ENCODE data around the gene ETV2.

DNA sequence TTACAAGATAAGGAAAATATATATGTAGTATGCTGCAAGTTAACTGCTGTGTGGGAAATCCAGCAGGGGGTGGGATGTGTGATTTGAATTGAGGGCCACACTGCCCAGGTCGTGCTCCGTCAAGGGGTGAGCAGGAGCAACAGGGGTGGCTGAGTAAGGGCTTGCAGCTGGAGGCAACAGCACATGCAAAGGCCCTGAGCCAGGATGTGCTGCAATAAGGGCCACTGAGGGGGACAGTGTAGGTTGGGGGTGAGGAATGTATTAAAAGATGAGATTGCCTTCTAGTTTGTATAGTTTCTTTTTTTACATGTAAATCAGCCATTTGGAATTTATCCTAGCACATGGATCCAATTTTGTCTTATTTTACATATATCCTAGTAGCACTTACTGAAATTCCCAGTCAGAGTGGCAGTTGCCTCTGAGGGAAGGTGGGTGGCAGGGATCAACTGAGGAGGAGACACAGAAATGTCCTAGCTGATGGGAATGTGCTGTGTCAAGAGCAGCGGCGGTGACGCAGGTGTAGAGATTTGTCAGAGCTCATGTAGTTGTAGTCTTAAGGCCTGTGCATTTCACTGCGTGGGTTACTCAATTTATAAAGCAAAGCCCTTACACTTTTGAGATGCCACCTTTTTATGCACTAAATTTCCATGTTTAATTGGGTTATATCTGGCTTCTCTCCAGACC, 18.1 kb upstream of the ETV2 start:
- TF ChIP-seq, protein P1, sequence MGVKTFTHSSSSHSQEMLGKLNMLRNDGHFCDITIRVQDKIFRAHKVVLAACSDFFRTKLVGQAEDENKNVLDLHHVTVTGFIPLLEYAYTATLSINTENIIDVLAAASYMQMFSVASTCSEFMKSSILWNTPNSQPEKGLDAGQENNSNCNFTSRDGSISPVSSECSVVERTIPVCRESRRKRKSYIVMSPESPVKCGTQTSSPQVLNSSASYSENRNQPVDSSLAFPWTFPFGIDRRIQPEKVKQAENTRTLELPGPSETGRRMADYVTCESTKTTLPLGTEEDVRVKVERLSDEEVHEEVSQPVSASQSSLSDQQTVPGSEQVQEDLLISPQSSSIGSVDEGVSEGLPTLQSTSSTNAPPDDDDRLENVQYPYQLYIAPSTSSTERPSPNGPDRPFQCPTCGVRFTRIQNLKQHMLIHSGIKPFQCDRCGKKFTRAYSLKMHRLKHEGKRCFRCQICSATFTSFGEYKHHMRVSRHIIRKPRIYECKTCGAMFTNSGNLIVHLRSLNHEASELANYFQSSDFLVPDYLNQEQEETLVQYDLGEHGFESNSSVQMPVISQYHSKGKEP (tag by site-specific recombination; IDR thresholded peaks at IDR 0.05): no peak
- TF ChIP-seq, protein P2, sequence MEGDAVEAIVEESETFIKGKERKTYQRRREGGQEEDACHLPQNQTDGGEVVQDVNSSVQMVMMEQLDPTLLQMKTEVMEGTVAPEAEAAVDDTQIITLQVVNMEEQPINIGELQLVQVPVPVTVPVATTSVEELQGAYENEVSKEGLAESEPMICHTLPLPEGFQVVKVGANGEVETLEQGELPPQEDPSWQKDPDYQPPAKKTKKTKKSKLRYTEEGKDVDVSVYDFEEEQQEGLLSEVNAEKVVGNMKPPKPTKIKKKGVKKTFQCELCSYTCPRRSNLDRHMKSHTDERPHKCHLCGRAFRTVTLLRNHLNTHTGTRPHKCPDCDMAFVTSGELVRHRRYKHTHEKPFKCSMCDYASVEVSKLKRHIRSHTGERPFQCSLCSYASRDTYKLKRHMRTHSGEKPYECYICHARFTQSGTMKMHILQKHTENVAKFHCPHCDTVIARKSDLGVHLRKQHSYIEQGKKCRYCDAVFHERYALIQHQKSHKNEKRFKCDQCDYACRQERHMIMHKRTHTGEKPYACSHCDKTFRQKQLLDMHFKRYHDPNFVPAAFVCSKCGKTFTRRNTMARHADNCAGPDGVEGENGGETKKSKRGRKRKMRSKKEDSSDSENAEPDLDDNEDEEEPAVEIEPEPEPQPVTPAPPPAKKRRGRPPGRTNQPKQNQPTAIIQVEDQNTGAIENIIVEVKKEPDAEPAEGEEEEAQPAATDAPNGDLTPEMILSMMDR (tag by site-specific recombination; IDR thresholded peaks at IDR 0.05): no peak
- TF ChIP-seq, protein P3, sequence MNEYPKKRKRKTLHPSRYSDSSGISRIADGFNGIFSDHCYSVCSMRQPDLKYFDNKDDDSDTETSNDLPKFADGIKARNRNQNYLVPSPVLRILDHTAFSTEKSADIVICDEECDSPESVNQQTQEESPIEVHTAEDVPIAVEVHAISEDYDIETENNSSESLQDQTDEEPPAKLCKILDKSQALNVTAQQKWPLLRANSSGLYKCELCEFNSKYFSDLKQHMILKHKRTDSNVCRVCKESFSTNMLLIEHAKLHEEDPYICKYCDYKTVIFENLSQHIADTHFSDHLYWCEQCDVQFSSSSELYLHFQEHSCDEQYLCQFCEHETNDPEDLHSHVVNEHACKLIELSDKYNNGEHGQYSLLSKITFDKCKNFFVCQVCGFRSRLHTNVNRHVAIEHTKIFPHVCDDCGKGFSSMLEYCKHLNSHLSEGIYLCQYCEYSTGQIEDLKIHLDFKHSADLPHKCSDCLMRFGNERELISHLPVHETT (tag by site-specific recombination; IDR thresholded peaks at IDR 0.05): no peak
- TF ChIP-seq ZNF510 (tag by site-specific recombination; IDR thresholded peaks at IDR 0.05; ENCODE audit: insufficient replicate concordance) (no peak), KLF8 (tag by site-specific recombination; IDR thresholded peaks at IDR 0.05) (no peak), ZNF146 (tag by site-specific recombination; IDR thresholded peaks at IDR 0.05) (no peak), ZSCAN30 (tag by site-specific recombination; IDR thresholded peaks at IDR 0.05) (no peak)
- TF ChIP-seq, protein P4, sequence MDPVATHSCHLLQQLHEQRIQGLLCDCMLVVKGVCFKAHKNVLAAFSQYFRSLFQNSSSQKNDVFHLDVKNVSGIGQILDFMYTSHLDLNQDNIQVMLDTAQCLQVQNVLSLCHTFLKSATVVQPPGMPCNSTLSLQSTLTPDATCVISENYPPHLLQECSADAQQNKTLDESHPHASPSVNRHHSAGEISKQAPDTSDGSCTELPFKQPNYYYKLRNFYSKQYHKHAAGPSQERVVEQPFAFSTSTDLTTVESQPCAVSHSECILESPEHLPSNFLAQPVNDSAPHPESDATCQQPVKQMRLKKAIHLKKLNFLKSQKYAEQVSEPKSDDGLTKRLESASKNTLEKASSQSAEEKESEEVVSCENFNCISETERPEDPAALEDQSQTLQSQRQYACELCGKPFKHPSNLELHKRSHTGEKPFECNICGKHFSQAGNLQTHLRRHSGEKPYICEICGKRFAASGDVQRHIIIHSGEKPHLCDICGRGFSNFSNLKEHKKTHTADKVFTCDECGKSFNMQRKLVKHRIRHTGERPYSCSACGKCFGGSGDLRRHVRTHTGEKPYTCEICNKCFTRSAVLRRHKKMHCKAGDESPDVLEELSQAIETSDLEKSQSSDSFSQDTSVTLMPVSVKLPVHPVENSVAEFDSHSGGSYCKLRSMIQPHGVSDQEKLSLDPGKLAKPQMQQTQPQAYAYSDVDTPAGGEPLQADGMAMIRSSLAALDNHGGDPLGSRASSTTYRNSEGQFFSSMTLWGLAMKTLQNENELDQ (tag by site-specific recombination; IDR thresholded peaks at IDR 0.05; ENCODE audit: low read depth): no peak
